ENCODE data around the gene LYPD5. TPM values are rescaled to one million over a fixed set of nuclear protein-coding genes. Genes with fewer than 3 reads are reported as not detected.

Gene LYPD5
- total RNA-seq, 1 experiment from 2014 or later: 0.87 TPM

DNA sequence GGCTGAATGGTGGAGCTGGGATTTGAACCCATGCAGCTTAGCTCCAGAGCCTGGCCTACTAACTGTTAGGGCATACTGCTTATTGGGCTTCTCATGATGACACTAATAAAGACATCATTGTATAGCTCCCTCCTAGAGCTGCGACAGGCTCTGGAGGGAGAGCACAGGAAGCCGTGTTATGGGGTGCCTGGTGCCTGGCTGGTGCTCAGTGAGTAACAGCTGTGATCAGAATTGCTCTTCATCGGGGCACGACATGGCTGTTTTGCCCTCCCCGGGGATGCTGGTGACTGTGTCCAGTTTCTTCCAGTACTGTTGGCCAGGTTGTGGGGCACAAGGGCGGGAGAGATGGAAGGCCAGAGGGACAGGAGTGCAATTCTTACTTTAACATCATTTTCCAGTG is 5.1 kb downstream of the LYPD5 start:
- no TSS peak for BruUV-seq (replicated peaks)
- in situ Hi-C loops (cut with HindIII; ENCODE audit: low pct_unique_long_range_greater_than_20kb, low sequenced_read_pairs): no loop called here
- H3K36me3 ChIP-seq (ENCODE audit: control insufficient read depth, insufficient read depth, low read length): no peaks in the 10 kb centered on the region

DNA sequence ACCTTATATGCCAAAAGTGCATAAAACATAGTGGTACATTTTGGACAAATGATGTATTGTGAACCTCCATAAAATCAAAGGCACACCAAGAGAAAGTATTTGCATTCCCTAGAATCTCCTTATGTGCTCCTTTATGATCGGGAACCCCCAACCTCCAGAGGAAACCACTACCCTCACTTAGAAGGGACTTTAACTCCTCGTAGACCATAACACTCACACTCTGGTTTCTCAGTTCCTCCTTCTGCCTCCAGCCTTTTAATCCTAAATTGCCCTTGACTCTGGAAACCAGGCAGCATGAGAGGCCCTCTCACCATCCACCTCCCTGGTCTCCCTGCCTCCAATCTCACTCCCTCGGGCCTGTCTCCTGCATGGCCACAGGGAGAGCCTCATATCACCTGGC is 11.7 kb downstream of the LYPD5 start:
- H3K4me3 ChIP-seq (ENCODE audit: low read depth in 2 of 2, low read length in 2 of 2): no peak overlapping the region
- no peak overlapping the region for H3K27ac ChIP-seq (ENCODE audit: low read length)
- no peaks in the 10 kb centered on the region for H3K4me1 ChIP-seq (ENCODE audit: control insufficient read depth, insufficient read depth, low read length)
- DNase-seq (ENCODE audit: low read depth, low spot score) (no peak), ATAC-seq (no peak)
- no TSS peak for BruUV-seq (replicated peaks)
- H3K9me3 ChIP-seq (ENCODE audit: control insufficient read depth, insufficient read depth, low read depth, low read length): no peaks in the 10 kb centered on the region
- TF ChIP-seq, protein P1, sequence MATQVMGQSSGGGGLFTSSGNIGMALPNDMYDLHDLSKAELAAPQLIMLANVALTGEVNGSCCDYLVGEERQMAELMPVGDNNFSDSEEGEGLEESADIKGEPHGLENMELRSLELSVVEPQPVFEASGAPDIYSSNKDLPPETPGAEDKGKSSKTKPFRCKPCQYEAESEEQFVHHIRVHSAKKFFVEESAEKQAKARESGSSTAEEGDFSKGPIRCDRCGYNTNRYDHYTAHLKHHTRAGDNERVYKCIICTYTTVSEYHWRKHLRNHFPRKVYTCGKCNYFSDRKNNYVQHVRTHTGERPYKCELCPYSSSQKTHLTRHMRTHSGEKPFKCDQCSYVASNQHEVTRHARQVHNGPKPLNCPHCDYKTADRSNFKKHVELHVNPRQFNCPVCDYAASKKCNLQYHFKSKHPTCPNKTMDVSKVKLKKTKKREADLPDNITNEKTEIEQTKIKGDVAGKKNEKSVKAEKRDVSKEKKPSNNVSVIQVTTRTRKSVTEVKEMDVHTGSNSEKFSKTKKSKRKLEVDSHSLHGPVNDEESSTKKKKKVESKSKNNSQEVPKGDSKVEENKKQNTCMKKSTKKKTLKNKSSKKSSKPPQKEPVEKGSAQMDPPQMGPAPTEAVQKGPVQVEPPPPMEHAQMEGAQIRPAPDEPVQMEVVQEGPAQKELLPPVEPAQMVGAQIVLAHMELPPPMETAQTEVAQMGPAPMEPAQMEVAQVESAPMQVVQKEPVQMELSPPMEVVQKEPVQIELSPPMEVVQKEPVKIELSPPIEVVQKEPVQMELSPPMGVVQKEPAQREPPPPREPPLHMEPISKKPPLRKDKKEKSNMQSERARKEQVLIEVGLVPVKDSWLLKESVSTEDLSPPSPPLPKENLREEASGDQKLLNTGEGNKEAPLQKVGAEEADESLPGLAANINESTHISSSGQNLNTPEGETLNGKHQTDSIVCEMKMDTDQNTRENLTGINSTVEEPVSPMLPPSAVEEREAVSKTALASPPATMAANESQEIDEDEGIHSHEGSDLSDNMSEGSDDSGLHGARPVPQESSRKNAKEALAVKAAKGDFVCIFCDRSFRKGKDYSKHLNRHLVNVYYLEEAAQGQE (IDR thresholded peaks at IDR 0.05; ENCODE audit: insufficient read depth in 1 of 2, low read depth in 2 of 2, low read length in 1 of 2): no peak
- no peak for TF ChIP-seq POLR2AphosphoS5 (IDR thresholded peaks at IDR 0.05; ENCODE audit: low read depth, low read length)
- no peak for TF ChIP-seq TCF7L2 (IDR thresholded peaks at IDR 0.05; ENCODE audit: low read depth, low read length)
- in situ Hi-C loops (cut with HindIII; ENCODE audit: low pct_unique_long_range_greater_than_20kb, low sequenced_read_pairs): no loop called here
- H3K27me3 ChIP-seq (ENCODE audit: control insufficient read depth, insufficient read depth, low read length): no peaks in the 10 kb centered on the region
- H3K36me3 ChIP-seq (ENCODE audit: control insufficient read depth, insufficient read depth, low read length): no peaks in the 10 kb centered on the region
- intact Hi-C loops (cut with micrococcal nuclease; ENCODE audit: unreplicated experiment): no loop called here
- CTCF ChIA-PET: interaction anchor here (0.6 kb wide), 1 partner anchor 31 kb away, joined by 3 read pairs; no protein-coding TSS in a partner anchor
- POLR2A ChIA-PET: no interaction called here

More for the DNA sequence above, 5.1 kb downstream of the LYPD5 start:
- ATAC-seq: no peak
- Histone ChIP-seq H3K4me3 (ENCODE audit: low read depth in 2 of 2, low read length in 2 of 2) (no peak overlapping the region), H3K9me3 (ENCODE audit: control insufficient read depth, insufficient read depth, low read depth, low read length) (no peaks in the 10 kb centered on the region), H3K4me1 (ENCODE audit: control insufficient read depth, insufficient read depth, low read length) (no peaks in the 10 kb centered on the region), H3K27ac (ENCODE audit: low read length) (no peak overlapping the region), H3K27me3 (ENCODE audit: control insufficient read depth, insufficient read depth, low read length) (no peaks in the 10 kb centered on the region)
- no peak for DNase-seq (ENCODE audit: low read depth, low spot score)
- POLR2A ChIA-PET: no interaction called here
- CTCF ChIA-PET: interaction anchor here (0.7 kb wide), 1 partner anchor 43 kb away, joined by 6 read pairs; no protein-coding TSS in a partner anchor
- intact Hi-C loops (cut with micrococcal nuclease; ENCODE audit: unreplicated experiment): no loop called here
- TF ChIP-seq, protein P2, sequence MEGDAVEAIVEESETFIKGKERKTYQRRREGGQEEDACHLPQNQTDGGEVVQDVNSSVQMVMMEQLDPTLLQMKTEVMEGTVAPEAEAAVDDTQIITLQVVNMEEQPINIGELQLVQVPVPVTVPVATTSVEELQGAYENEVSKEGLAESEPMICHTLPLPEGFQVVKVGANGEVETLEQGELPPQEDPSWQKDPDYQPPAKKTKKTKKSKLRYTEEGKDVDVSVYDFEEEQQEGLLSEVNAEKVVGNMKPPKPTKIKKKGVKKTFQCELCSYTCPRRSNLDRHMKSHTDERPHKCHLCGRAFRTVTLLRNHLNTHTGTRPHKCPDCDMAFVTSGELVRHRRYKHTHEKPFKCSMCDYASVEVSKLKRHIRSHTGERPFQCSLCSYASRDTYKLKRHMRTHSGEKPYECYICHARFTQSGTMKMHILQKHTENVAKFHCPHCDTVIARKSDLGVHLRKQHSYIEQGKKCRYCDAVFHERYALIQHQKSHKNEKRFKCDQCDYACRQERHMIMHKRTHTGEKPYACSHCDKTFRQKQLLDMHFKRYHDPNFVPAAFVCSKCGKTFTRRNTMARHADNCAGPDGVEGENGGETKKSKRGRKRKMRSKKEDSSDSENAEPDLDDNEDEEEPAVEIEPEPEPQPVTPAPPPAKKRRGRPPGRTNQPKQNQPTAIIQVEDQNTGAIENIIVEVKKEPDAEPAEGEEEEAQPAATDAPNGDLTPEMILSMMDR (IDR thresholded peaks at IDR 0.05): no peak
- TF ChIP-seq TCF7L2 (IDR thresholded peaks at IDR 0.05; ENCODE audit: low read depth, low read length): no peak
- TF ChIP-seq, protein P1 (IDR thresholded peaks at IDR 0.05; ENCODE audit: insufficient read depth in 1 of 2, low read depth in 2 of 2, low read length in 1 of 2): no peak
